Karpas-422 (cell line): ENCODE measurements around the gene GBF1. TPM values are rescaled to one million over a fixed set of nuclear protein-coding genes. Genes with fewer than 3 reads are reported as not detected.

Experiments used
- DNase-seq: peaks from one replicate; pipeline ENCODE4 v3.0.0-alpha.2; 2015
- H2AFZ ChIP-seq: fragments of 200-600 bp; sonication (generic); 2 replicates; pipeline ENCODE4 v1.6.1; 2014; ENCODE audit warnings: antibody characterized with exemption, low read length, mixed read lengths
- H3K27ac ChIP-seq: fragments of 200-600 bp; sonication (generic); 2 replicates; pipeline ENCODE4 v1.5.1; 2014; ENCODE audit warnings: mild to moderate bottlenecking, low read length, moderate library complexity
- H3K27me3 ChIP-seq: fragments of 200-600 bp; sonication (generic); 2 replicates; pipeline ENCODE4 v1.6.1; 2014; ENCODE audit warnings: low read length, mixed read lengths
- H3K36me3 ChIP-seq: fragments of 200-600 bp; sonication (generic); 2 replicates; pipeline ENCODE4 v1.6.1; 2014; ENCODE audit warnings: low read length, mixed read lengths; ENCODE audit not compliant: insufficient read depth
- H3K4me1 ChIP-seq: fragments of 200-600 bp; sonication (generic); 2 replicates; pipeline ENCODE4 v1.6.1; 2014; ENCODE audit warnings: mild to moderate bottlenecking, low read length, mixed read lengths
- H3K4me2 ChIP-seq: fragments of 200-600 bp; sonication (generic); 2 replicates; pipeline ENCODE4 v1.6.1; 2014; ENCODE audit warnings: low read length, low read depth, mild to moderate bottlenecking; ENCODE audit not compliant: poor library complexity, severe bottlenecking
- H3K4me3 ChIP-seq: fragments of 200-600 bp; sonication (generic); 2 replicates; pipeline ENCODE4 v1.5.1; 2014; ENCODE audit warnings: mild to moderate bottlenecking, antibody characterized with exemption, low read length, mixed read lengths
- H3K79me2 ChIP-seq: fragments of 200-600 bp; sonication (generic); 2 replicates; pipeline ENCODE4 v1.6.1; 2014; ENCODE audit warnings: mild to moderate bottlenecking, low read length, mixed read lengths
- H3K9ac ChIP-seq: fragments of 200-600 bp; sonication (generic); 2 replicates; pipeline ENCODE4 v1.6.0; 2014; ENCODE audit warnings: low read length
- H3K9me2 ChIP-seq: fragments of 200-600 bp; sonication (generic), shearing (Covaris generic); replicated peaks from 2 replicates; pipeline ENCODE4 v1.6.0; 2014; ENCODE audit warnings: mild to moderate bottlenecking, low read length, moderate library complexity; ENCODE audit not compliant: insufficient read depth
- H3K9me3 ChIP-seq: fragments of 300-700, 200-600 bp; sonication (generic); 2 replicates; pipeline ENCODE4 v1.6.1; 2014; ENCODE audit warnings: low read length, mixed read lengths
- H4K20me1 ChIP-seq: fragments of 200-600 bp; sonication (generic); 2 replicates; pipeline ENCODE4 v1.6.1; 2014; ENCODE audit warnings: mild to moderate bottlenecking, antibody characterized with exemption, low read length, low read depth; ENCODE audit not compliant: insufficient read depth
- total RNA-seq: library from RNA; depleted of rRNA; stranded (reverse); fragments of >200 nt; shearing (Covaris generic); gene quantifications from 2 replicates; pipeline ENCODE4 v1.2.3, GENCODE V29; 2014; ENCODE audit warnings: low replicate concordance

GBF1 gene
- total RNA-seq, 1 experiment from 2014 or later, result 7.6 TPM

DNA sequence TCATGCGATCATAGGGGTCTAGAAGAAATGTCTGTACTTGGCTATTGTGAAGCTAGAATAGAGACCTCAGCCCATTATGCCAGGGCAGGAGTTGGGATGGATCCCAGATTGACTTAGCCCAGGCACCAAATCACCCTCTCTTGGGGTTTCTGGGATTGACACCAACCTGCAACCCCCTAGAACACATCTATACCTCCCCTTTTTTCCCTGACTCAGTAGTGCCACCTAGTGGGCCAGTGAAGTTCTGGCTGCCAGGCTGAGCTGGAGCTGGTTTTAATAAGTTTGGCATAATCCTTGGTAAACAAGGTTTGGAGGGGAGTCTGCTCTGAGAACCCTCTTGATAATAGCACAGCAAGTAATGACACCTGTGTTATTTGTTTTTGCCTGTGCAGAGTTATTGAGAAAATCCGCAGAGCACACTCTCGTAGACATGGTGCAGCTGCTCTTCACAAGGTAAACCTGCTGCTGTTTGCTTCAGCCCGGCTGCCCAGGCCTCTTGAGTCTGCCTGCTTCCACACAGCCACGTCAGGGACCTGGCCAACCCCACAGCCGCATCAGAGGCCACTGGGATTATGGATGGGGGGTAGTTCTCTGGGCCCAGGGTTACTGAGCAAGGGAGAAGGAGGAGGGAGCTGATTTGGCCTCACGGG is 106.9 kb downstream of the GBF1 start:
- Histone ChIP-seq H3K27ac (no peak overlapping the region), H2AFZ (no peak overlapping the region), H3K4me3 (no peak overlapping the region), H3K9ac (no peak overlapping the region), H3K79me2 (no peaks in the 10 kb centered on the region), H3K36me3 (no peaks in the 10 kb centered on the region), H3K9me2 (no peaks in the 10 kb centered on the region), H3K4me1 (no peaks in the 10 kb centered on the region), H3K27me3 (no peaks in the 10 kb centered on the region), H4K20me1 (no peaks in the 10 kb centered on the region), H3K9me3 (no peaks in the 10 kb centered on the region), H3K4me2 (no peak overlapping the region)
- peak; percentile 83 for DNase-seq

GRCh38 chr10:102354451-102354850 is 109.1 kb downstream of the GBF1 start:
- H3K4me3 ChIP-seq, result no peak overlapping the region
- no peak overlapping the region for H3K4me2 ChIP-seq
- no peak overlapping the region for H3K27ac ChIP-seq
- no peaks in the 10 kb centered on the region for H3K79me2 ChIP-seq
- H3K36me3 ChIP-seq, result no peaks in the 10 kb centered on the region
- H2AFZ ChIP-seq, result no peak overlapping the region
- H3K9me3 ChIP-seq, result no peaks in the 10 kb centered on the region
- no peaks in the 10 kb centered on the region for H3K27me3 ChIP-seq
- H3K4me1 ChIP-seq, result no peaks in the 10 kb centered on the region
- H3K9me2 ChIP-seq, result no peaks in the 10 kb centered on the region
- H4K20me1 ChIP-seq, result no peaks in the 10 kb centered on the region
- no peak for DNase-seq
- H3K9ac ChIP-seq, result no peak overlapping the region

- Histone ChIP-seq H3K36me3 (no peaks in the 10 kb centered on the region; the same call in 1 of the 2 replicates), H3K9me3 (no peaks in the 10 kb centered on the region), H2AFZ (no peak overlapping the region), H3K27me3 (no peaks in the 10 kb centered on the region), H3K9me2 (no peaks in the 10 kb centered on the region), H3K27ac (no peak overlapping the region), H3K4me1 (no peaks in the 10 kb centered on the region), H3K79me2 (no peaks in the 10 kb centered on the region), H3K9ac (no peak overlapping the region), H3K4me2 (no peak overlapping the region), H4K20me1 (no peaks in the 10 kb centered on the region), H3K4me3 (no peak overlapping the region)
- DNase-seq, result no peak
Observed at GRCh38 chr10:102358712-102359382, 113.5 kb downstream of the GBF1 start.

DNA sequence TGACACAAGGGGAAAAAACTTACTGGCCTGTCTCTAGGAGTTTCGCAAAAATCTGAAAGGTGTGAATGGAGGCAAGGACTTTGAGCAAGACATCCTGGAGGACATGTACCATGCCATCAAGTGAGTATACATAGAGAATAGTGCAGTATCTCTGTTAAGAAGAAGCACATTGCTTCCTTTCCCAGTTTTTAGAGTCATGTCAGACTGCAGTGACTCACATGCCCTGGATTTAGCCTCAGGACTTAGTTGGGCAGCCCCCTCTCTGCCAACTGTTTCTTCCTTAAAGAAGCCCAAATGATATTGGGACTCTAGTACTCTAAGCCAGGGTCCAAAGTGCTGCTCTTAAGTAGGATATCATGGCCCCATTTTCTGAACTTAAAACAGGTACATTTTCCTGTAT is 122.1 kb downstream of the GBF1 start:
- Histone ChIP-seq H3K27ac (no peak overlapping the region), H2AFZ (no peak overlapping the region), H3K36me3 (peaks cover 5% of the 10 kb centered on the region; the same call in 1 of the 2 replicates), H3K9me2 (no peaks in the 10 kb centered on the region), H3K79me2 (no peaks in the 10 kb centered on the region), H3K9ac (no peak overlapping the region), H3K4me3 (no peak overlapping the region), H3K27me3 (no peaks in the 10 kb centered on the region), H3K4me2 (no peak overlapping the region), H3K4me1 (no peaks in the 10 kb centered on the region), H3K9me3 (no peaks in the 10 kb centered on the region), H4K20me1 (no peaks in the 10 kb centered on the region)
- DNase-seq, result no peak

- Histone ChIP-seq H3K9me3 (no peaks in the 10 kb centered on the region), H3K9me2 (no peaks in the 10 kb centered on the region), H3K36me3 (peaks cover 5% of the 10 kb centered on the region; the same call in 1 of the 2 replicates), H3K79me2 (no peaks in the 10 kb centered on the region), H2AFZ (no peak overlapping the region), H4K20me1 (no peaks in the 10 kb centered on the region), H3K27me3 (no peaks in the 10 kb centered on the region), H3K9ac (no peak overlapping the region), H3K4me3 (no peak overlapping the region), H3K27ac (no peak overlapping the region), H3K4me2 (no peak overlapping the region), H3K4me1 (no peaks in the 10 kb centered on the region)
- no peak for DNase-seq
Observed at GRCh38 chr10:102368077-102368476, 122.7 kb downstream of the GBF1 start.

DNA sequence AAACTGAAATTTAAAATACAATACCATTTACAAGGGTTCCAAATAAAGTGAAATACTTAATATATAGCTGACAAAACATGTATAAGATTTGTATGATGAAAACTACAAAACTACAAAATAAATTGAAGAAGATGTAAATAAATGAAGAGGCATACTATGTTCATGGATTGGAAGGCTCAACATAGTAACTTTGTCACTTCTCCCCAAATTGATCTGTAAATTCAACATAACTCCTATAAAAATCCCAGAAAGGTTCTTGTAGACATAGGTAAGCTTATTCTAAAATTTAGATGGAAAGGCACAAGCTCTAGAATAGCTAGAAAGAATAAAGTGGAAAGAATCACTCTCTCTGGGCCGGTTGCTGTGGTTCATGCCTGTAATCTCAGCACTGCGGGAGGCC is 126.0 kb downstream of the GBF1 start:
- no peaks in the 10 kb centered on the region for H3K79me2 ChIP-seq
- no peak overlapping the region for H3K4me3 ChIP-seq
- no peak overlapping the region for H3K4me2 ChIP-seq
- DNase-seq, result no peak
- no peaks in the 10 kb centered on the region for H3K4me1 ChIP-seq
- H3K9me3 ChIP-seq, result no peaks in the 10 kb centered on the region
- H3K9me2 ChIP-seq, result no peaks in the 10 kb centered on the region
- no peaks in the 10 kb centered on the region for H3K27me3 ChIP-seq
- peaks cover 5% of the 10 kb centered on the region; the same call in 1 of the 2 replicates for H3K36me3 ChIP-seq
- H3K9ac ChIP-seq, result no peak overlapping the region
- H3K27ac ChIP-seq, result no peak overlapping the region
- H4K20me1 ChIP-seq, result no peaks in the 10 kb centered on the region
- H2AFZ ChIP-seq, result no peak overlapping the region

- no peak overlapping the region for H2AFZ ChIP-seq
- H3K4me3 ChIP-seq, result no peak overlapping the region
- no peak overlapping the region for H3K9ac ChIP-seq
- H3K9me3 ChIP-seq, result no peaks in the 10 kb centered on the region
- no peaks in the 10 kb centered on the region for H3K27me3 ChIP-seq
- no peak overlapping the region for H3K27ac ChIP-seq
- no peaks in the 10 kb centered on the region for H3K9me2 ChIP-seq
- H4K20me1 ChIP-seq, result no peaks in the 10 kb centered on the region
- DNase-seq, result no peak
- H3K36me3 ChIP-seq, result peaks cover 5% of the 10 kb centered on the region; the same call in 1 of the 2 replicates
- no peak overlapping the region for H3K4me2 ChIP-seq
- no peaks in the 10 kb centered on the region for H3K4me1 ChIP-seq
- no peaks in the 10 kb centered on the region for H3K79me2 ChIP-seq
Observed at GRCh38 chr10:102375250-102375649, 129.9 kb downstream of the GBF1 start.

DNA sequence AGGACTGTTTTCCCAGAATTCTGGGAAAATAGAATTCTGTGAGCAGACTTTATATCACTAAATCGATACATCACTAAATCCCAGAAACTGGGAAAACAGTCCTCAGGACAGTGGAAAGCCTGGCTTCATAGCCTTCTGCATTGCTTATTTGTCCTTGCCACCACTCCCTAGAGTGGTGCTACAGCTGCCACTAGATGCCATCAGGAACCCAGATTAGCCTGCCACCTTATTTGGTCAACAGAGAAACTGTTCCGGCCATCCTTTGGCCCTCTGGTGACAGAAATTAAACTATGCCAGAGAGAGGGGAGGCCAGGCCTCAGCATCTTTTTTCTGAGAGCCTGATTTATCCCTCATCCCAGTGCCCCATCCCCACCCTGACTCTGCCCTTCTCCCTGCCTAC is 130.5 kb downstream of the GBF1 start:
- H3K9me3 ChIP-seq, result no peaks in the 10 kb centered on the region
- H3K4me3 ChIP-seq, result no peak overlapping the region
- no peak overlapping the region for H2AFZ ChIP-seq
- no peaks in the 10 kb centered on the region for H3K79me2 ChIP-seq
- H3K4me1 ChIP-seq, result no peaks in the 10 kb centered on the region
- H3K9ac ChIP-seq, result no peak overlapping the region
- H4K20me1 ChIP-seq, result no peaks in the 10 kb centered on the region
- DNase-seq, result no peak
- H3K4me2 ChIP-seq, result no peak overlapping the region
- no peaks in the 10 kb centered on the region for H3K9me2 ChIP-seq
- no peaks in the 10 kb centered on the region for H3K27me3 ChIP-seq
- no peak overlapping the region for H3K27ac ChIP-seq
- peaks cover 5% of the 10 kb centered on the region; the same call in 1 of the 2 replicates for H3K36me3 ChIP-seq
